K562 treated with DMSO at 1 percent for 48 hours (cell line): ENCODE results near the gene CFAP69. TPM values are rescaled to one million over a fixed set of nuclear protein-coding genes. Genes with fewer than 3 reads are reported as not detected.

Source experiments
- total RNA-seq: library from RNA; unstranded; fragments of 300-600 nt; gene quantifications from 2 replicates; pipeline ENCODE4 v1.2.3, GENCODE V29; 2022; ENCODE audit warnings: low replicate concordance; ENCODE audit errors: extremely low read depth

The CFAP69 gene
- total RNA-seq, result not detected in 2 replicates

GRCh38 chr7:90244909-90245851 is at the start of gene CFAP69:
Gene CFAP69, plus strand, starts transcription at chr7:90245174. Its CDS starts 251 bp downstream, at chr7:90245425.

GRCh38 chr7:90211391-90212148 is 33.4 kb upstream of the CFAP69 start, which contains the start of gene STEAP2:
Gene STEAP2, plus strand, starts transcription at chr7:90211740. Its CDS starts 13,343 bp downstream, at chr7:90225083.

GRCh38 chr7:90320801-90321494 is 76.0 kb downstream of the CFAP69 start, which contains the start of gene FAM237B:
Gene FAM237B, minus strand, starts transcription at chr7:90321304. Its CDS starts 1,556 bp downstream, at chr7:90319748.

GRCh38 chr7:90346336-90347125 is 101.6 kb downstream of the CFAP69 start, which contains the start of gene GTPBP10:
Gene GTPBP10, plus strand, starts transcription at chr7:90346716. Its CDS starts 26 bp downstream, at chr7:90346742.

Other genes with a start within 250 kb of the CFAP69 start
- not detected in 2 replicates for gene STEAP1, start 90.7 kb upstream of the CFAP69 start, total RNA-seq
- gene STEAP2, start 33.4 kb upstream of the CFAP69 start, total RNA-seq, result not detected in 2 replicates
- not detected in 2 replicates for gene FAM237B, start 76.1 kb downstream of the CFAP69 start, total RNA-seq
- gene GTPBP10, start 101.5 kb downstream of the CFAP69 start, total RNA-seq, result not detected in 2 replicates
- not detected in 2 replicates for gene CLDN12, start 158.3 kb downstream of the CFAP69 start, total RNA-seq
- gene PTTG1IP2, start 224.5 kb downstream of the CFAP69 start, total RNA-seq, result not detected in 2 replicates